ENCODE results near the gene RASA3. TPM values are rescaled to one million over a fixed set of nuclear protein-coding genes. Genes with fewer than 3 reads are reported as not detected.

Gene RASA3
- total RNA-seq, 1 experiment from 2014 or later, result 9.1 TPM

- Histone ChIP-seq H3K79me2 (ENCODE audit: low read length) (peaks cover 14% of the 10 kb centered on the region; the same call in 1 of the 2 replicates), H3K27ac (ENCODE audit: low read length) (peak overlapping the region; percentile 78), H3K36me3 (ENCODE audit: low read depth, low read length) (no peaks in the 10 kb centered on the region), H3K4me3 (ENCODE audit: low read length) (peak overlapping the region; percentile 28; the same call in 1 of the 2 replicates), H3K9me2 (replicated peaks; ENCODE audit: low read length) (no peaks in the 10 kb centered on the region), H4K20me1 (ENCODE audit: low read length) (no peaks in the 10 kb centered on the region; the same call in 1 of the 2 replicates), H3F3A (ENCODE audit: low read length, unreplicated experiment) (no peaks in the 10 kb centered on the region), H3K9ac (ENCODE audit: low read length) (peak overlapping the region; percentile 36; the same call in 1 of the 2 replicates), H3K9me3 (ENCODE audit: low read length) (no peaks in the 10 kb centered on the region), H3K4me1 (ENCODE audit: insufficient read depth, low read length) (peaks cover 15% of the 10 kb centered on the region), H3K4me2 (ENCODE audit: low read length) (peak overlapping the region; percentile 71), H3K27me3 (ENCODE audit: low read length) (no peaks in the 10 kb centered on the region), H2AFZ (ENCODE audit: low read length) (no peak overlapping the region; the same call in 1 of the 2 replicates)
- intact Hi-C loops (cut with micrococcal nuclease), result no loop called here
- POLR2A ChIA-PET (ENCODE audit: unreplicated experiment), result no interaction called here
- CTCF ChIA-PET, result no interaction called here
- DNase-seq, result peak; percentile 84
- no peak for TF ChIP-seq CTCF (conservative IDR thresholded peaks at IDR 0.05; ENCODE audit: low read depth, low read length)
- TF ChIP-seq EZH2 (IDR thresholded peaks at IDR 0.05; ENCODE audit: low read length, unreplicated experiment), result no peak
- no peak for TF ChIP-seq EZH2phosphoT487 (IDR thresholded peaks at IDR 0.05; ENCODE audit: borderline replicate concordance, low read length)
- BruUV-seq (replicated peaks), result no TSS peak
- peak; percentile 90 for ATAC-seq
Observed at GRCh38 chr13:114078461-114079451, 53.7 kb downstream of the RASA3 start.

DNA sequence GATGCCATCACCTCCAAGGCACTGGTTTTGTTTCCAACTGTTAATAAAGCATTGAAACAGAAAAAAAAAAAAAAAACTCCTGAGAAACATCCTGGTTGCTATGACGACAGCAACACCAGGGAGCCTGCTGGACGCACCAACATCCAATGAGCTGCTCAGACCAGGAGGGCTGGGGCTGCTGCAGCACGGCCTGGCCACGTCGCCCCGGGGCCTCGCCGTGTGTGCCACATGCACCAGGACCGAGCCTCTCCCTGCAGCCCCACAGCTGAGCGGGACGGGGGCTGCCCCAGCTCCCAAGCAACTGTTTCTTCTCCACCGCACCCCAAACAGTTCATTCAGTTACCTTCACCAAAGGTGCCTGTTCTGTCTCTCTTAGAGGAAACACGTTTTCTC lies 54.5 kb downstream of the RASA3 start:
- intact Hi-C loops (cut with micrococcal nuclease), result no loop called here
- no peaks in the 10 kb centered on the region for H3K27me3 ChIP-seq (ENCODE audit: low read length)
- peaks cover 15% of the 10 kb centered on the region for H3K4me1 ChIP-seq (ENCODE audit: insufficient read depth, low read length)
- no peak for DNase-seq
- no peaks in the 10 kb centered on the region for H3K9me2 ChIP-seq (replicated peaks; ENCODE audit: low read length)
- no peaks in the 10 kb centered on the region; the same call in 1 of the 2 replicates for H4K20me1 ChIP-seq (ENCODE audit: low read length)
- ChIA-PET POLR2A (ENCODE audit: unreplicated experiment) (no interaction called here), CTCF (no interaction called here)
- H3K36me3 ChIP-seq (ENCODE audit: low read depth, low read length), result no peaks in the 10 kb centered on the region
- H3K79me2 ChIP-seq (ENCODE audit: low read length), result peaks cover 14% of the 10 kb centered on the region; the same call in 1 of the 2 replicates
- no peak for ATAC-seq
- H3K9ac ChIP-seq (ENCODE audit: low read length), result no peak overlapping the region
- no peak for TF ChIP-seq EZH2phosphoT487 (IDR thresholded peaks at IDR 0.05; ENCODE audit: borderline replicate concordance, low read length)
- TF ChIP-seq CTCF (conservative IDR thresholded peaks at IDR 0.05; ENCODE audit: low read depth, low read length), result no peak
- BruUV-seq (replicated peaks), result no TSS peak
- H3K27ac ChIP-seq (ENCODE audit: low read length), result peak overlapping the region; percentile 78
- H3F3A ChIP-seq (ENCODE audit: low read length, unreplicated experiment), result no peaks in the 10 kb centered on the region
- H3K4me2 ChIP-seq (ENCODE audit: low read length), result peak overlapping the region; percentile 71
- peak overlapping the region; percentile 28; the same call in 1 of the 2 replicates for H3K4me3 ChIP-seq (ENCODE audit: low read length)
- H3K9me3 ChIP-seq (ENCODE audit: low read length), result no peaks in the 10 kb centered on the region
- no peak overlapping the region for H2AFZ ChIP-seq (ENCODE audit: low read length)
